HUDEP-2 (cell line): Measurements from ENCODE around the gene PRAMEF18.
A peak's percentile ranks its signal among the peaks of the same experiment; 100 is the strongest.
"Not testable (repeated sequence)": the region's sequence is repeated elsewhere in the genome, so short reads cannot be mapped to it uniquely, and the experiment has no call there.

Experiments
- DNase-seq, 76 experiments: peaks; one replicate each; lab custom pipeline; 2025; ENCODE audit not compliant: unreplicated experiment in 76 of 76; lab: John Stamatoyannopoulos, UW

PRAMEF18 gene

GRCh38 chr1:13225675-13226204 lies at the start of gene PRAMEF18:
Gene PRAMEF18 (minus strand): TSS chr1:13226154. CDS start chr1:13226106, 48 bp downstream.
- not testable (repeated sequence) for DNase-seq

- not testable (repeated sequence) for DNase-seq
Observed at GRCh38 chr1:13265124-13265523, 39.2 kb upstream of the PRAMEF18 start.

GRCh38 chr1:13253898-13254297 lies 27.9 kb upstream of the PRAMEF18 start, which contains the start of gene PRAMEF5:
Gene PRAMEF5 (plus strand): TSS chr1:13254198. CDS start chr1:13259269, 5,071 bp downstream.
- DNase-seq = not testable (repeated sequence)

- not testable (repeated sequence) for DNase-seq
Observed at GRCh38 chr1:13247122-13247521, 21.2 kb upstream of the PRAMEF18 start.

- DNase-seq = not testable (repeated sequence)
Observed at GRCh38 chr1:13246554-13246871, 20.6 kb upstream of the PRAMEF18 start.

GRCh38 chr1:13245841-13246553 lies 20.0 kb upstream of the PRAMEF18 start:
- not testable (repeated sequence) for DNase-seq

- DNase-seq = not testable (repeated sequence)
Observed at GRCh38 chr1:13243536-13244263, 17.7 kb upstream of the PRAMEF18 start.

GRCh38 chr1:13239633-13240032 lies 13.7 kb upstream of the PRAMEF18 start:
- DNase-seq = not testable (repeated sequence)

GRCh38 chr1:13237572-13237971 lies 11.6 kb upstream of the PRAMEF18 start:
- DNase-seq = not testable (repeated sequence)

GRCh38 chr1:13234057-13234456 lies 8.1 kb upstream of the PRAMEF18 start:
- not testable (repeated sequence) for DNase-seq

GRCh38 chr1:13232056-13232455 lies 6.1 kb upstream of the PRAMEF18 start:
- not testable (repeated sequence) for DNase-seq

- DNase-seq = not testable (repeated sequence)
Observed at GRCh38 chr1:13231061-13231750, 5.3 kb upstream of the PRAMEF18 start.

GRCh38 chr1:13230601-13231000 lies 4.6 kb upstream of the PRAMEF18 start:
- DNase-seq = not testable (repeated sequence)

GRCh38 chr1:13230096-13230495 lies 4.1 kb upstream of the PRAMEF18 start:
- not testable (repeated sequence) for DNase-seq

GRCh38 chr1:13228343-13228781 lies 2.4 kb upstream of the PRAMEF18 start:
- peak in 31 of 76 experiments; percentile 1 to 53 (median 10) for DNase-seq

GRCh38 chr1:13227271-13228055 lies 1.5 kb upstream of the PRAMEF18 start:
- not testable (repeated sequence) for DNase-seq

- DNase-seq = no peak
Observed at GRCh38 chr1:13224480-13225060, 1.4 kb downstream of the PRAMEF18 start.

GRCh38 chr1:13222788-13223187 lies 3.2 kb downstream of the PRAMEF18 start:
- DNase-seq = not testable (repeated sequence)

GRCh38 chr1:13219203-13219602 lies 6.8 kb downstream of the PRAMEF18 start:
- not testable (repeated sequence) for DNase-seq

GRCh38 chr1:13216619-13217018 lies 9.3 kb downstream of the PRAMEF18 start:
- not testable (repeated sequence) for DNase-seq
